Measurements from ENCODE around the gene PMEPA1.

PMEPA1 gene

GRCh38 chr20:57603120-57603519, 106.7 kb downstream of the PMEPA1 start:
- no peak for TF ChIP-seq CTCF (IDR thresholded peaks at IDR 0.05; ENCODE audit: control insufficient read depth, extremely low read depth, insufficient read depth)
- no peak for DNase-seq (ENCODE audit: low read depth)
- no peak overlapping the region for H3K4me3 ChIP-seq (ENCODE audit: low read depth, low read length)

GRCh38 chr20:57601737-57602136, 108.1 kb downstream of the PMEPA1 start:
- H3K4me3 ChIP-seq (ENCODE audit: low read depth, low read length) = no peak overlapping the region
- no peak for TF ChIP-seq CTCF (IDR thresholded peaks at IDR 0.05; ENCODE audit: control insufficient read depth, extremely low read depth, insufficient read depth)
- no peak for DNase-seq (ENCODE audit: low read depth)

GRCh38 chr20:57601211-57601570, 108.6 kb downstream of the PMEPA1 start:
- no peak overlapping the region for H3K4me3 ChIP-seq (ENCODE audit: low read depth, low read length)
- TF ChIP-seq CTCF (IDR thresholded peaks at IDR 0.05; ENCODE audit: control insufficient read depth, extremely low read depth, insufficient read depth) = no peak
- no peak for DNase-seq (ENCODE audit: low read depth)

- DNase-seq (ENCODE audit: low read depth) = no peak
Measured at GRCh38 chr20:57600320-57601210, 109.2 kb downstream of the PMEPA1 start.

GRCh38 chr20:57598491-57598890, 111.3 kb downstream of the PMEPA1 start:
- H3K4me3 ChIP-seq (ENCODE audit: low read depth, low read length) = no peak overlapping the region
- no peak for DNase-seq (ENCODE audit: low read depth)
- no peak for TF ChIP-seq CTCF (IDR thresholded peaks at IDR 0.05; ENCODE audit: control insufficient read depth, extremely low read depth, insufficient read depth)

More at GRCh38 chr20:57600320-57601210, 109.2 kb downstream of the PMEPA1 start:
- H3K4me3 ChIP-seq (ENCODE audit: low read depth, low read length) = no peak overlapping the region
- TF ChIP-seq CTCF (IDR thresholded peaks at IDR 0.05; ENCODE audit: control insufficient read depth, extremely low read depth, insufficient read depth) = no peak

Measured in LNCaP clone FGC (cell line).